Measurements from ENCODE around the gene DENND2A. TPM values are rescaled to one million over a fixed set of nuclear protein-coding genes. Genes with fewer than 3 reads are reported as not detected.

The DENND2A gene
- total RNA-seq, 1 experiment from 2014 or later: 10.0 TPM

DNA sequence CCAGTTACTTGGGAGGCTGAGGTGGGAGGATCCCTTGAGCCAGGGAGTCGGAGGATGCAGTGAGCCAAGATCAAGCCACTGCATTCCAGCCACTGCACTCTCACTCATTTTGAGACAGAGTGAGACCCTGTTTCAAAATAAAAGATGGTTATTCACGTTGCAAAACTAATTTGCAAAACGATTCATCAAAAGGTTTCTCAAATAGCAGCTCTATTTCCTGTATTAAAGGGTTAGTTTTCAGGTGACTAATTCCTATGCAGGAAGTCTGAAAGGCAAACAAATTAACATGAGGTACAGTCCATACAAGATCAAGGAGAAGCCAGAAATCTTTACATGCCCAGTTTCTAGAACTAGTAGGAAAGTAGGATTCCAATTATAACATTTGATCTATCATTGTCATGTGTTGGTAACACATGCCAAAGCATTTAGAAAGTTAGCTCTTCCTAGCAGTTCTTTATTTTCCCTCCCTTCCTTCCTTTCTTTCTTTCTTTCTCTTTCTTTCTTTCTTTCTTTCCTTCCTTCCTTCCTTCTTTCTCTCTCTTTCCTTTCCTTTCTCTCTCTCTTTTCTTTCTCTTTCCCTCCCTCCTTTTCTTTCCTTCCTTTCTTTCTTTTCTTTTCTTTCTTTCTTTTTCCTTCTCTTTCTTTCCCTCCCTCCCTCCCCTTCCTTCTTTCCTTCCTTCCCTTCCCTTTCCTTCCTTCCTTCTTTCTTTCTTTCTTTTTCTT lies 49.3 kb downstream of the DENND2A start:
- Mint-ChIP-seq H3K36me3 (no peaks in the 10 kb centered on the region), H3K9me3 (no peaks in the 10 kb centered on the region), H3K4me3 (no peak overlapping the region), H3K4me1 (peaks cover 9% of the 10 kb centered on the region), H3K27me3 (ENCODE audit: low read depth) (no peaks in the 10 kb centered on the region), H3K27ac (no peak overlapping the region)
- POLR2A ChIA-PET: no interaction called here
- TF ChIP-seq, protein P1, sequence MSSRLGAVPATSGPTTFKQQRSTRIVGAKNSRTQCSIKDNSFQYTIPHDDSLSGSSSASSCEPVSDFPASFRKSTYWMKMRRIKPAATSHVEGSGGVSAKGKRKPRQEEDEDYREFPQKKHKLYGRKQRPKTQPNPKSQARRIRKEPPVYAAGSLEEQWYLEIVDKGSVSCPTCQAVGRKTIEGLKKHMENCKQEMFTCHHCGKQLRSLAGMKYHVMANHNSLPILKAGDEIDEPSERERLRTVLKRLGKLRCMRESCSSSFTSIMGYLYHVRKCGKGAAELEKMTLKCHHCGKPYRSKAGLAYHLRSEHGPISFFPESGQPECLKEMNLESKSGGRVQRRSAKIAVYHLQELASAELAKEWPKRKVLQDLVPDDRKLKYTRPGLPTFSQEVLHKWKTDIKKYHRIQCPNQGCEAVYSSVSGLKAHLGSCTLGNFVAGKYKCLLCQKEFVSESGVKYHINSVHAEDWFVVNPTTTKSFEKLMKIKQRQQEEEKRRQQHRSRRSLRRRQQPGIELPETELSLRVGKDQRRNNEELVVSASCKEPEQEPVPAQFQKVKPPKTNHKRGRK (CRISPR knock-in tag; IDR thresholded peaks at IDR 0.05; ENCODE audit: borderline replicate concordance): peak; percentile 91; the same call in 1 of the 2 replicates
- TF ChIP-seq, protein P2, sequence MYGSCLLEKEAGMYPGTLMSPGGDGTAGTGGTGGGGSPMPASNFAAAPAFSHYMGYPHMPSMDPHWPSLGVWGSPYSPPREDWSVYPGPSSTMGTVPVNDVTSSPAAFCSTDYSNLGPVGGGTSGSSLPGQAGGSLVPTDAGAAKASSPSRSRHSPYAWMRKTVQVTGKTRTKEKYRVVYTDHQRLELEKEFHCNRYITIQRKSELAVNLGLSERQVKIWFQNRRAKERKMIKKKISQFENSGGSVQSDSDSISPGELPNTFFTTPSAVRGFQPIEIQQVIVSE (CRISPR knock-in tag; IDR thresholded peaks at IDR 0.05; ENCODE audit: borderline replicate concordance): no peak
- ATAC-seq: no peak
- CTCF ChIA-PET: interaction anchor here (0.6 to 1.2 kb wide), 2 partner anchors 28 to 54 kb away, joined by 3 read pairs; no protein-coding TSS in a partner anchor
- no peak for DNase-seq (ENCODE audit: low spot score)

DNA sequence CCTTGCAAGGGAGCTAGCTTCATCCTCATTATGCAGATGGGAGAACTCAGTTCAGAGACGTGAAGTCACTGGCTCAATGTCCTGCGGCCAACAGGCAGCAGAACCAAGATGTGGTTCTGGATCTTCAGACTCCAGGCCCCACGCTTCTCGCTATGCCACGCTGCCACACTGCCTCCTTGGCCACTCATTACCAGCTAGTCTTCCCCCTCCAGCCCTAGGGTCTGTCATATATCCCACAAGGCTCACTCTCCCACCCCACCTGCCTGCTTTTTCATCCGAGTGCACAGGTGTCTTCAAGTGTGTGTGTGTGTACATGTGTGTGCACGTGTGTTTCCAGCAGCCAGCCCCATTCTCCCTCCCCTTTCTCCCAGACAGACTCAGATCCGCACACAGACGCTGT lies 53.4 kb downstream of the DENND2A start:
- no peak for ATAC-seq
- TF ChIP-seq, protein P3, sequence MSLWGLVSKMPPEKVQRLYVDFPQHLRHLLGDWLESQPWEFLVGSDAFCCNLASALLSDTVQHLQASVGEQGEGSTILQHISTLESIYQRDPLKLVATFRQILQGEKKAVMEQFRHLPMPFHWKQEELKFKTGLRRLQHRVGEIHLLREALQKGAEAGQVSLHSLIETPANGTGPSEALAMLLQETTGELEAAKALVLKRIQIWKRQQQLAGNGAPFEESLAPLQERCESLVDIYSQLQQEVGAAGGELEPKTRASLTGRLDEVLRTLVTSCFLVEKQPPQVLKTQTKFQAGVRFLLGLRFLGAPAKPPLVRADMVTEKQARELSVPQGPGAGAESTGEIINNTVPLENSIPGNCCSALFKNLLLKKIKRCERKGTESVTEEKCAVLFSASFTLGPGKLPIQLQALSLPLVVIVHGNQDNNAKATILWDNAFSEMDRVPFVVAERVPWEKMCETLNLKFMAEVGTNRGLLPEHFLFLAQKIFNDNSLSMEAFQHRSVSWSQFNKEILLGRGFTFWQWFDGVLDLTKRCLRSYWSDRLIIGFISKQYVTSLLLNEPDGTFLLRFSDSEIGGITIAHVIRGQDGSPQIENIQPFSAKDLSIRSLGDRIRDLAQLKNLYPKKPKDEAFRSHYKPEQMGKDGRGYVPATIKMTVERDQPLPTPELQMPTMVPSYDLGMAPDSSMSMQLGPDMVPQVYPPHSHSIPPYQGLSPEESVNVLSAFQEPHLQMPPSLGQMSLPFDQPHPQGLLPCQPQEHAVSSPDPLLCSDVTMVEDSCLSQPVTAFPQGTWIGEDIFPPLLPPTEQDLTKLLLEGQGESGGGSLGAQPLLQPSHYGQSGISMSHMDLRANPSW (CRISPR knock-in tag; conservative IDR thresholded peaks at IDR 0.05; ENCODE audit: low read depth): no peak
- no peak for TF ChIP-seq ZNF263 (CRISPR knock-in tag; IDR thresholded peaks at IDR 0.05; ENCODE audit: low read depth)
- no peak for TF ChIP-seq GTF2I (CRISPR knock-in tag; conservative IDR thresholded peaks at IDR 0.05)
- TF ChIP-seq, protein P4, sequence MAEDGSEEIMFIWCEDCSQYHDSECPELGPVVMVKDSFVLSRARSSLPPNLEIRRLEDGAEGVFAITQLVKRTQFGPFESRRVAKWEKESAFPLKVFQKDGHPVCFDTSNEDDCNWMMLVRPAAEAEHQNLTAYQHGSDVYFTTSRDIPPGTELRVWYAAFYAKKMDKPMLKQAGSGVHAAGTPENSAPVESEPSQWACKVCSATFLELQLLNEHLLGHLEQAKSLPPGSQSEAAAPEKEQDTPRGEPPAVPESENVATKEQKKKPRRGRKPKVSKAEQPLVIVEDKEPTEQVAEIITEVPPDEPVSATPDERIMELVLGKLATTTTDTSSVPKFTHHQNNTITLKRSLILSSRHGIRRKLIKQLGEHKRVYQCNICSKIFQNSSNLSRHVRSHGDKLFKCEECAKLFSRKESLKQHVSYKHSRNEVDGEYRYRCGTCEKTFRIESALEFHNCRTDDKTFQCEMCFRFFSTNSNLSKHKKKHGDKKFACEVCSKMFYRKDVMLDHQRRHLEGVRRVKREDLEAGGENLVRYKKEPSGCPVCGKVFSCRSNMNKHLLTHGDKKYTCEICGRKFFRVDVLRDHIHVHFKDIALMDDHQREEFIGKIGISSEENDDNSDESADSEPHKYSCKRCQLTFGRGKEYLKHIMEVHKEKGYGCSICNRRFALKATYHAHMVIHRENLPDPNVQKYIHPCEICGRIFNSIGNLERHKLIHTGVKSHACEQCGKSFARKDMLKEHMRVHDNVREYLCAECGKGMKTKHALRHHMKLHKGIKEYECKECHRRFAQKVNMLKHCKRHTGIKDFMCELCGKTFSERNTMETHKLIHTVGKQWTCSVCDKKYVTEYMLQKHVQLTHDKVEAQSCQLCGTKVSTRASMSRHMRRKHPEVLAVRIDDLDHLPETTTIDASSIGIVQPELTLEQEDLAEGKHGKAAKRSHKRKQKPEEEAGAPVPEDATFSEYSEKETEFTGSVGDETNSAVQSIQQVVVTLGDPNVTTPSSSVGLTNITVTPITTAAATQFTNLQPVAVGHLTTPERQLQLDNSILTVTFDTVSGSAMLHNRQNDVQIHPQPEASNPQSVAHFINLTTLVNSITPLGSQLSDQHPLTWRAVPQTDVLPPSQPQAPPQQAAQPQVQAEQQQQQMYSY (CRISPR knock-in tag; IDR thresholded peaks at IDR 0.05): no peak
- no peak for TF ChIP-seq GRHL2 (CRISPR knock-in tag; IDR thresholded peaks at IDR 0.05; ENCODE audit: insufficient replicate concordance, severe bottlenecking)
- TF ChIP-seq NFE2L1 (CRISPR knock-in tag; IDR thresholded peaks at IDR 0.05): no peak
- TF ChIP-seq, protein P5, sequence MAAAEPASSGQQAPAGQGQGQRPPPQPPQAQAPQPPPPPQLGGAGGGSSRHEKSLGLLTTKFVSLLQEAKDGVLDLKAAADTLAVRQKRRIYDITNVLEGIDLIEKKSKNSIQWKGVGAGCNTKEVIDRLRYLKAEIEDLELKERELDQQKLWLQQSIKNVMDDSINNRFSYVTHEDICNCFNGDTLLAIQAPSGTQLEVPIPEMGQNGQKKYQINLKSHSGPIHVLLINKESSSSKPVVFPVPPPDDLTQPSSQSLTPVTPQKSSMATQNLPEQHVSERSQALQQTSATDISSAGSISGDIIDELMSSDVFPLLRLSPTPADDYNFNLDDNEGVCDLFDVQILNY (CRISPR knock-in tag; IDR thresholded peaks at IDR 0.05): no peak
- TF ChIP-seq TCF7 (CRISPR knock-in tag; IDR thresholded peaks at IDR 0.05; ENCODE audit: low read depth): no peak
- TF ChIP-seq SMAD4 (CRISPR knock-in tag; IDR thresholded peaks at IDR 0.05): no peak
- TF ChIP-seq, protein P6, sequence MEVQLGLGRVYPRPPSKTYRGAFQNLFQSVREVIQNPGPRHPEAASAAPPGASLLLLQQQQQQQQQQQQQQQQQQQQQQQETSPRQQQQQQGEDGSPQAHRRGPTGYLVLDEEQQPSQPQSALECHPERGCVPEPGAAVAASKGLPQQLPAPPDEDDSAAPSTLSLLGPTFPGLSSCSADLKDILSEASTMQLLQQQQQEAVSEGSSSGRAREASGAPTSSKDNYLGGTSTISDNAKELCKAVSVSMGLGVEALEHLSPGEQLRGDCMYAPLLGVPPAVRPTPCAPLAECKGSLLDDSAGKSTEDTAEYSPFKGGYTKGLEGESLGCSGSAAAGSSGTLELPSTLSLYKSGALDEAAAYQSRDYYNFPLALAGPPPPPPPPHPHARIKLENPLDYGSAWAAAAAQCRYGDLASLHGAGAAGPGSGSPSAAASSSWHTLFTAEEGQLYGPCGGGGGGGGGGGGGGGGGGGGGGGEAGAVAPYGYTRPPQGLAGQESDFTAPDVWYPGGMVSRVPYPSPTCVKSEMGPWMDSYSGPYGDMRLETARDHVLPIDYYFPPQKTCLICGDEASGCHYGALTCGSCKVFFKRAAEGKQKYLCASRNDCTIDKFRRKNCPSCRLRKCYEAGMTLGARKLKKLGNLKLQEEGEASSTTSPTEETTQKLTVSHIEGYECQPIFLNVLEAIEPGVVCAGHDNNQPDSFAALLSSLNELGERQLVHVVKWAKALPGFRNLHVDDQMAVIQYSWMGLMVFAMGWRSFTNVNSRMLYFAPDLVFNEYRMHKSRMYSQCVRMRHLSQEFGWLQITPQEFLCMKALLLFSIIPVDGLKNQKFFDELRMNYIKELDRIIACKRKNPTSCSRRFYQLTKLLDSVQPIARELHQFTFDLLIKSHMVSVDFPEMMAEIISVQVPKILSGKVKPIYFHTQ (CRISPR knock-in tag; IDR thresholded peaks at IDR 0.05): no peak
- TF ChIP-seq, protein P7, sequence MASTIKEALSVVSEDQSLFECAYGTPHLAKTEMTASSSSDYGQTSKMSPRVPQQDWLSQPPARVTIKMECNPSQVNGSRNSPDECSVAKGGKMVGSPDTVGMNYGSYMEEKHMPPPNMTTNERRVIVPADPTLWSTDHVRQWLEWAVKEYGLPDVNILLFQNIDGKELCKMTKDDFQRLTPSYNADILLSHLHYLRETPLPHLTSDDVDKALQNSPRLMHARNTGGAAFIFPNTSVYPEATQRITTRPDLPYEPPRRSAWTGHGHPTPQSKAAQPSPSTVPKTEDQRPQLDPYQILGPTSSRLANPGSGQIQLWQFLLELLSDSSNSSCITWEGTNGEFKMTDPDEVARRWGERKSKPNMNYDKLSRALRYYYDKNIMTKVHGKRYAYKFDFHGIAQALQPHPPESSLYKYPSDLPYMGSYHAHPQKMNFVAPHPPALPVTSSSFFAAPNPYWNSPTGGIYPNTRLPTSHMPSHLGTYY (CRISPR knock-in tag; IDR thresholded peaks at IDR 0.05): no peak
- TF ChIP-seq CBFB (CRISPR knock-in tag; IDR thresholded peaks at IDR 0.05; ENCODE audit: low read depth): no peak
- TF ChIP-seq ESRRA (CRISPR knock-in tag; IDR thresholded peaks at IDR 0.05; ENCODE audit: borderline replicate concordance): no peak
- TF ChIP-seq, protein P8, sequence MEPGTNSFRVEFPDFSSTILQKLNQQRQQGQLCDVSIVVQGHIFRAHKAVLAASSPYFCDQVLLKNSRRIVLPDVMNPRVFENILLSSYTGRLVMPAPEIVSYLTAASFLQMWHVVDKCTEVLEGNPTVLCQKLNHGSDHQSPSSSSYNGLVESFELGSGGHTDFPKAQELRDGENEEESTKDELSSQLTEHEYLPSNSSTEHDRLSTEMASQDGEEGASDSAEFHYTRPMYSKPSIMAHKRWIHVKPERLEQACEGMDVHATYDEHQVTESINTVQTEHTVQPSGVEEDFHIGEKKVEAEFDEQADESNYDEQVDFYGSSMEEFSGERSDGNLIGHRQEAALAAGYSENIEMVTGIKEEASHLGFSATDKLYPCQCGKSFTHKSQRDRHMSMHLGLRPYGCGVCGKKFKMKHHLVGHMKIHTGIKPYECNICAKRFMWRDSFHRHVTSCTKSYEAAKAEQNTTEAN (CRISPR knock-in tag; IDR thresholded peaks at IDR 0.05): no peak
- TF ChIP-seq TEAD1 (CRISPR knock-in tag; IDR thresholded peaks at IDR 0.05): no peak

More for the DNA sequence above, 53.4 kb downstream of the DENND2A start:
- Mint-ChIP-seq H3K4me1 (peaks cover 2% of the 10 kb centered on the region; the same call in 1 of the 2 replicates), H3K27me3 (ENCODE audit: low read depth) (no peaks in the 10 kb centered on the region), H3K27ac (0 out of 2 replicates have a peak overlapping the region, but pooled peaks have one; percentile 72), H3K4me3 (no peak overlapping the region), H3K9me3 (no peaks in the 10 kb centered on the region), H3K36me3 (no peaks in the 10 kb centered on the region)
- no peak for DNase-seq (ENCODE audit: low spot score)
- POLR2A ChIA-PET: interaction anchor here (0.6 kb wide), 1 partner anchor 47 kb away, joined by 4 read pairs; no protein-coding TSS in a partner anchor
- CTCF ChIA-PET: interaction anchor here (0.5 to 0.6 kb wide), 2 partner anchors 54 to 244 kb away, joined by 3 read pairs; partner anchors contain the start of gene DENND2A
